Measurements from ENCODE around the gene SOD1.

GRCh38 chr21:31713115-31713514 is 53.6 kb downstream of the SOD1 start:
- TF ChIP-seq EP300 (IDR thresholded peaks at IDR 0.05) (no peak), POLR2A (IDR thresholded peaks at IDR 0.05) (no peak)
- TF ChIP-seq, protein P1, sequence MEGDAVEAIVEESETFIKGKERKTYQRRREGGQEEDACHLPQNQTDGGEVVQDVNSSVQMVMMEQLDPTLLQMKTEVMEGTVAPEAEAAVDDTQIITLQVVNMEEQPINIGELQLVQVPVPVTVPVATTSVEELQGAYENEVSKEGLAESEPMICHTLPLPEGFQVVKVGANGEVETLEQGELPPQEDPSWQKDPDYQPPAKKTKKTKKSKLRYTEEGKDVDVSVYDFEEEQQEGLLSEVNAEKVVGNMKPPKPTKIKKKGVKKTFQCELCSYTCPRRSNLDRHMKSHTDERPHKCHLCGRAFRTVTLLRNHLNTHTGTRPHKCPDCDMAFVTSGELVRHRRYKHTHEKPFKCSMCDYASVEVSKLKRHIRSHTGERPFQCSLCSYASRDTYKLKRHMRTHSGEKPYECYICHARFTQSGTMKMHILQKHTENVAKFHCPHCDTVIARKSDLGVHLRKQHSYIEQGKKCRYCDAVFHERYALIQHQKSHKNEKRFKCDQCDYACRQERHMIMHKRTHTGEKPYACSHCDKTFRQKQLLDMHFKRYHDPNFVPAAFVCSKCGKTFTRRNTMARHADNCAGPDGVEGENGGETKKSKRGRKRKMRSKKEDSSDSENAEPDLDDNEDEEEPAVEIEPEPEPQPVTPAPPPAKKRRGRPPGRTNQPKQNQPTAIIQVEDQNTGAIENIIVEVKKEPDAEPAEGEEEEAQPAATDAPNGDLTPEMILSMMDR (IDR thresholded peaks at IDR 0.05), result no peak

Measured in tibial nerve (tissue), 4 donors.